ENCODE results near the gene DEFB132.
"Not testable (repeated sequence)": the region's sequence is repeated elsewhere in the genome, so short reads cannot be mapped to it uniquely, and the experiment has no call there.

The DEFB132 gene

DNA sequence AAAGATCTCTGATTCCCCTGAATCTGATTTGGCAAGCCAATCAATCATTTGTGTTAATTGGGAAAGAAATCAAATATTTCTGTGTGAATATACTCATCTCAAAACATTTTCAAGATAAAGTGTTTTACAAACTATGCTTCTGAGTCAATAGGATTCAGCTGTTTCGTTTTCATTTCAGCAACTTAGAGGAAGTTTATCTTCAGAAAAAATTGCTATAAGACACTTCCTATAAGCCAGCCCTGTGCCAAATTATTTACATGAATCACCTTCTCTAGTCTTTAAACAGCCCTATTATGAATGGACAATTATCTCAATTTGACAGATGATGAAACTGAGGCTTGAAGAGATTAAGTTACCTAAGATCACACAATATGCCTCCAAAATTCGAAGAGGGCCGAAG lies 19.6 kb upstream of the DEFB132 start:
- TF ChIP-seq, protein P1, sequence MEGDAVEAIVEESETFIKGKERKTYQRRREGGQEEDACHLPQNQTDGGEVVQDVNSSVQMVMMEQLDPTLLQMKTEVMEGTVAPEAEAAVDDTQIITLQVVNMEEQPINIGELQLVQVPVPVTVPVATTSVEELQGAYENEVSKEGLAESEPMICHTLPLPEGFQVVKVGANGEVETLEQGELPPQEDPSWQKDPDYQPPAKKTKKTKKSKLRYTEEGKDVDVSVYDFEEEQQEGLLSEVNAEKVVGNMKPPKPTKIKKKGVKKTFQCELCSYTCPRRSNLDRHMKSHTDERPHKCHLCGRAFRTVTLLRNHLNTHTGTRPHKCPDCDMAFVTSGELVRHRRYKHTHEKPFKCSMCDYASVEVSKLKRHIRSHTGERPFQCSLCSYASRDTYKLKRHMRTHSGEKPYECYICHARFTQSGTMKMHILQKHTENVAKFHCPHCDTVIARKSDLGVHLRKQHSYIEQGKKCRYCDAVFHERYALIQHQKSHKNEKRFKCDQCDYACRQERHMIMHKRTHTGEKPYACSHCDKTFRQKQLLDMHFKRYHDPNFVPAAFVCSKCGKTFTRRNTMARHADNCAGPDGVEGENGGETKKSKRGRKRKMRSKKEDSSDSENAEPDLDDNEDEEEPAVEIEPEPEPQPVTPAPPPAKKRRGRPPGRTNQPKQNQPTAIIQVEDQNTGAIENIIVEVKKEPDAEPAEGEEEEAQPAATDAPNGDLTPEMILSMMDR (IDR thresholded peaks at IDR 0.05; ENCODE audit: insufficient read depth, missing control alignments): no peak
- FAIRE-seq (no peak), DNase-seq (ENCODE audit: insufficient read length, low spot score) (no peak)

GRCh38 chr20:242905-243304 lies 14.6 kb upstream of the DEFB132 start:
- TF ChIP-seq, protein P1 (IDR thresholded peaks at IDR 0.05; ENCODE audit: insufficient read depth, missing control alignments): no peak
- DNase-seq (ENCODE audit: insufficient read length, low spot score) (no peak), FAIRE-seq (no peak)

DNA sequence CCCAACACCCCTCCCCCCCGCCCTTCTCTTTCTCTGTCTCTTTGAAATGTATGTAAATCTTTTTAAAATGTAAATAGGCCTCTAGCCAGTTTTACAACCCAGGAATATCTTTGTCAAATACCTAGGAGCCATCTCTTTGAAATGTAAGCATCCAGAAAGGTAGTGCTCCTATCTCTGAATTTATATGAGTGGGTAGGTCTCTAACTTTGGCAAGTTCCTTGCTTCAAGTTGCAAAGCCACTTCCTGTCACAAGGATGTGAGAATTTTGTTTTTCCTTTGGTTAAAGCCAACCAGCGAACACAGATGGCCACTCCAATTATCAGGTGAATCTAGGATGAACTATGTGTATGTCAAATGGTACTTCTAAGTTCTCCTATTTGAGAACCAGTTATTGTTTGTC lies 6.2 kb upstream of the DEFB132 start:
- no peak for DNase-seq (ENCODE audit: insufficient read length, low spot score)
- FAIRE-seq: no peak
- TF ChIP-seq, protein P1 (IDR thresholded peaks at IDR 0.05; ENCODE audit: insufficient read depth, missing control alignments): no peak

DNA sequence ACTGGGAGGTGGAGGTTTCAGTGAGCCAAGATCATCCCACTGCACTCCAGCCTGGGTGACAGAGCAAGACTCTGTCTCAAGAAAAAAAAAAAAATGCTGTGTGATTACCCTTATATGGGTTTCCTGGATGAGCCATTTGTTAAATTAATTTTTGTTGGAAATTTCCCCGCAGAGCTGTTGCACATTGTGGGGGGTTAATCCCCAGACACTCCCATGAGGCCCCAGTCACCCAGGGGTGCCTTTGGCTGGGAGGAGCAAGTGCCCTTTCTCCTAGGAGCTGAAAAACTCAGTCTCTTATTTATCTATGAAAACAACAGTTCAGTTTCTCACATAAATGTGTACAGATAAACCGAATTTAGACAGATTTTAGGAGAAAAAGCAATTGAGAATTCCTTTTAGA lies 4.7 kb upstream of the DEFB132 start:
- DNase-seq (ENCODE audit: insufficient read length, low spot score) (no peak), FAIRE-seq (no peak)
- TF ChIP-seq, protein P1 (IDR thresholded peaks at IDR 0.05; ENCODE audit: insufficient read depth, missing control alignments): no peak

- FAIRE-seq; DNase-seq (ENCODE audit: insufficient read length, low spot score): not testable (repeated sequence)
These were observed 4.1 kb upstream of the DEFB132 start for GRCh38 chr20:253447-253846.

DNA sequence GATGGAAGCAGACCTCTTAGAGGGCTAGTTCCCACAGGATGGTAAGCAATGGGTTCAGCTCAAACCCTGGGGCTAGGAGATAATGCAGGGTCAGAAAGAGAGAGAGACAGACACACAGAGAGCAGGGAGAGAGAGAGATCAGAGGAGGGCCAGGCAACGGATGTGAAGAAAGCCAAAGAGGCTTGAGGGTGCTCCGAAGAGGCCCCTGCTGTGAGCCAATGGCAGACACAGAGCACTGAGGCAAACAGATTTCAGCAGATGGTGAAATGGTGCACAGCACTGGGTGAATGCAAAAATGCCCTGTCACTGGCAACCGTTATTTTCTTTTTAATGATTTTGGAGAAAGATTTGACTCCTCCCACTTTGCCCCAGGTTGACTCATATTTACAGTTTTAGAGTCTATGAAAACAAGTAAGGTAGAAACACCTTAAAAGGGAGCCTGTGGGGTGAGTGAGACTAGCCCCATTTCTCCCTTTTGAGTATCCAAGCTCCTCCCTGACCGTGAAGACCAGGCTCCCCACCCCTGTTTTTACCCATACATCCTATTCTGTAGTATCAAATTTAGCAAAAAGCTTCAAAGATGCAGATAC lies 840 bp downstream of the DEFB132 start:
- FAIRE-seq (no peak), DNase-seq (ENCODE audit: insufficient read length, low spot score) (no peak)
- TF ChIP-seq, protein P1 (IDR thresholded peaks at IDR 0.05; ENCODE audit: insufficient read depth, missing control alignments): no peak

DNA sequence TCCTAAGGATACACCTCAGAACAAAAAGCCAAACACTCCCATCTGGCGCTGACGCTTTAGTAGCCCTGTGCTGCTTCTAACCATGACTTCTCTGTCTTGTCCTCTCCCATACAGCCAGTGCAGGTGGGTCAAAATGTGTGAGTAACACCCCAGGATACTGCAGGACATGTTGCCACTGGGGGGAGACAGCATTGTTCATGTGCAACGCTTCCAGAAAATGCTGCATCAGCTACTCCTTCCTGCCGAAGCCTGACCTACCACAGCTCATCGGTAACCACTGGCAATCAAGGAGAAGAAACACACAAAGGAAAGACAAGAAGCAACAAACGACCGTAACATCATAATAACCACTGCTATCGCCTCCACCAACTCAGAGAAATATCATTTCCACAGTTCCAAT lies 1.4 kb downstream of the DEFB132 start:
- no peak for DNase-seq (ENCODE audit: insufficient read length, low spot score)
- TF ChIP-seq, protein P1 (IDR thresholded peaks at IDR 0.05; ENCODE audit: insufficient read depth, missing control alignments): no peak
- FAIRE-seq: no peak

GRCh38 chr20:259981-260380 lies 2.5 kb downstream of the DEFB132 start:
- TF ChIP-seq, protein P1 (IDR thresholded peaks at IDR 0.05; ENCODE audit: insufficient read depth, missing control alignments): no peak
- no peak for DNase-seq (ENCODE audit: insufficient read length, low spot score)
- no peak for FAIRE-seq

Data from D721Med (cell line).